IPS-20b (cell line): Measurements from ENCODE around the gene DGUOK.
A peak's percentile ranks its signal among the peaks of the same experiment; 100 is the strongest.

Experiments
- H3K27ac ChIP-seq: one replicate; pipeline ENCODE4 v1.5.1; 2013; ENCODE audit warnings: low read length
- H3K27me3 ChIP-seq: 2 replicates; pipeline ENCODE4 v1.6.1; 2013; ENCODE audit warnings: mild to moderate bottlenecking, low read length, inconsistent platforms; ENCODE audit not compliant: insufficient read depth
- H3K36me3 ChIP-seq: 2 replicates; pipeline ENCODE4 v1.6.1; 2013; ENCODE audit warnings: low read depth, mild to moderate bottlenecking, inconsistent platforms, low read length, moderate library complexity; ENCODE audit not compliant: insufficient read depth
- H3K4me1 ChIP-seq: 2 replicates; pipeline ENCODE4 v1.6.1; 2013; ENCODE audit warnings: mild to moderate bottlenecking, control low read depth, inconsistent platforms, low read length, moderate library complexity; ENCODE audit not compliant: insufficient read depth
- H3K4me3 ChIP-seq: 2 replicates; pipeline ENCODE4 v1.5.1; 2013; ENCODE audit warnings: mild to moderate bottlenecking, low read length, inconsistent platforms
- H3K9ac ChIP-seq: 2 replicates; pipeline ENCODE4 v1.6.1; 2013; ENCODE audit warnings: low read depth, mild to moderate bottlenecking, inconsistent platforms, low read length, moderate library complexity
- H3K9me3 ChIP-seq: 2 replicates; pipeline ENCODE4 v1.6.1; 2013; ENCODE audit warnings: mild to moderate bottlenecking, low read depth, low read length, inconsistent platforms; ENCODE audit not compliant: insufficient read depth

Gene DGUOK

GRCh38 chr2:73995810-73996209 is 69.1 kb downstream of the DGUOK start:
- no peak overlapping the region for H3K9ac ChIP-seq
- H3K4me1 ChIP-seq = peaks cover 12% of the 10 kb centered on the region; the same call in 1 of the 2 replicates
- H3K4me3 ChIP-seq = no peak overlapping the region
- H3K9me3 ChIP-seq = no peaks in the 10 kb centered on the region
- no peak overlapping the region for H3K27ac ChIP-seq
- H3K36me3 ChIP-seq = peaks cover 7% of the 10 kb centered on the region; the same call in 1 of the 2 replicates
- peaks cover 3% of the 10 kb centered on the region; the same call in 1 of the 2 replicates for H3K27me3 ChIP-seq

- Histone ChIP-seq H3K9ac (no peak overlapping the region), H3K4me3 (no peak overlapping the region), H3K9me3 (no peaks in the 10 kb centered on the region), H3K36me3 (peaks cover 7% of the 10 kb centered on the region; the same call in 1 of the 2 replicates), H3K27ac (no peak overlapping the region), H3K4me1 (peaks cover 19% of the 10 kb centered on the region), H3K27me3 (peaks cover 15% of the 10 kb centered on the region)
Measured at GRCh38 chr2:73997813-73998212, 71.1 kb downstream of the DGUOK start.

GRCh38 chr2:73998451-73998850 is 71.8 kb downstream of the DGUOK start:
- no peak overlapping the region for H3K4me3 ChIP-seq
- no peaks in the 10 kb centered on the region for H3K9me3 ChIP-seq
- peaks cover 2% of the 10 kb centered on the region; the same call in 1 of the 2 replicates for H3K36me3 ChIP-seq
- peaks cover 19% of the 10 kb centered on the region for H3K4me1 ChIP-seq
- H3K27me3 ChIP-seq = peaks cover 15% of the 10 kb centered on the region
- no peak overlapping the region for H3K27ac ChIP-seq
- no peak overlapping the region for H3K9ac ChIP-seq

GRCh38 chr2:73998933-73999332 is 72.3 kb downstream of the DGUOK start:
- H3K4me3 ChIP-seq = no peak overlapping the region
- H3K27me3 ChIP-seq = peaks cover 15% of the 10 kb centered on the region
- no peaks in the 10 kb centered on the region for H3K36me3 ChIP-seq
- no peak overlapping the region for H3K9ac ChIP-seq
- no peaks in the 10 kb centered on the region for H3K9me3 ChIP-seq
- H3K27ac ChIP-seq = no peak overlapping the region
- peaks cover 23% of the 10 kb centered on the region for H3K4me1 ChIP-seq

GRCh38 chr2:73999881-74000597 is 73.4 kb downstream of the DGUOK start:
- H3K27me3 ChIP-seq = peaks cover 15% of the 10 kb centered on the region
- no peak overlapping the region for H3K4me3 ChIP-seq
- H3K9me3 ChIP-seq = no peaks in the 10 kb centered on the region
- H3K36me3 ChIP-seq = no peaks in the 10 kb centered on the region
- peaks cover 34% of the 10 kb centered on the region for H3K4me1 ChIP-seq
- H3K9ac ChIP-seq = no peak overlapping the region; the same call in 1 of the 2 replicates
- no peak overlapping the region for H3K27ac ChIP-seq

- H3K27me3 ChIP-seq = peaks cover 15% of the 10 kb centered on the region
- no peaks in the 10 kb centered on the region for H3K9me3 ChIP-seq
- H3K4me3 ChIP-seq = no peak overlapping the region
- peaks cover 6% of the 10 kb centered on the region; the same call in 1 of the 2 replicates for H3K36me3 ChIP-seq
- H3K27ac ChIP-seq = no peak overlapping the region
- peaks cover 35% of the 10 kb centered on the region for H3K4me1 ChIP-seq
- H3K9ac ChIP-seq = no peak overlapping the region
Measured at GRCh38 chr2:74000666-74001065, 74.0 kb downstream of the DGUOK start.

- H3K9me3 ChIP-seq = no peaks in the 10 kb centered on the region
- H3K27me3 ChIP-seq = peaks cover 15% of the 10 kb centered on the region
- H3K4me3 ChIP-seq = no peak overlapping the region
- no peak overlapping the region for H3K9ac ChIP-seq
- peaks cover 7% of the 10 kb centered on the region; the same call in 1 of the 2 replicates for H3K36me3 ChIP-seq
- no peak overlapping the region for H3K27ac ChIP-seq
- peaks cover 35% of the 10 kb centered on the region for H3K4me1 ChIP-seq
Measured at GRCh38 chr2:74001121-74001520, 74.4 kb downstream of the DGUOK start.

- Histone ChIP-seq H3K27ac (no peak overlapping the region), H3K9me3 (no peaks in the 10 kb centered on the region), H3K9ac (no peak overlapping the region), H3K27me3 (peaks cover 15% of the 10 kb centered on the region), H3K4me1 (peaks cover 39% of the 10 kb centered on the region), H3K4me3 (peak overlapping the region; percentile 91), H3K36me3 (peaks cover 7% of the 10 kb centered on the region; the same call in 1 of the 2 replicates)
Measured at GRCh38 chr2:74001781-74002504, 75.3 kb downstream of the DGUOK start.

- H3K4me1 ChIP-seq = peaks cover 40% of the 10 kb centered on the region
- peak overlapping the region; percentile 91 for H3K4me3 ChIP-seq
- peaks cover 15% of the 10 kb centered on the region for H3K27me3 ChIP-seq
- peak overlapping the region; percentile 82; the same call in 1 of the 2 replicates for H3K9ac ChIP-seq
- H3K27ac ChIP-seq = peak overlapping the region; percentile 60
- H3K9me3 ChIP-seq = no peaks in the 10 kb centered on the region
- peaks cover 7% of the 10 kb centered on the region; the same call in 1 of the 2 replicates for H3K36me3 ChIP-seq
Measured at GRCh38 chr2:74002505-74003421, 76.1 kb downstream of the DGUOK start.

- no peaks in the 10 kb centered on the region for H3K9me3 ChIP-seq
- peak overlapping the region; percentile 37; the same call in 1 of the 2 replicates for H3K9ac ChIP-seq
- H3K27ac ChIP-seq = no peak overlapping the region
- peak overlapping the region; percentile 91 for H3K4me3 ChIP-seq
- peaks cover 7% of the 10 kb centered on the region; the same call in 1 of the 2 replicates for H3K36me3 ChIP-seq
- H3K4me1 ChIP-seq = peaks cover 44% of the 10 kb centered on the region
- peaks cover 15% of the 10 kb centered on the region for H3K27me3 ChIP-seq
Measured at GRCh38 chr2:74003494-74004211, 77.0 kb downstream of the DGUOK start.
